Stomach (tissue), 4 donors: Measurements from ENCODE around the gene OR8B12.

Source experiments
- CTCF ChIP-seq, 7 experiments: fragments of 450-650 bp in 4 of 7; fragments of 200-600 bp in 3 of 7; sonication (generic) in 3 of 7; IDR thresholded peaks; one replicate each; pipeline ENCODE4 v1.5.1; 2016 to 2019; ENCODE audit warnings: antibody characterized with exemption in 7 of 7, control low read depth in 2 of 7, mild to moderate bottlenecking in 1 of 7
- EP300 ChIP-seq: sonication (generic); formaldehyde crosslinking; IDR thresholded peaks from one replicate; pipeline ENCODE4 v1.6.1; 2017; ENCODE audit warnings: antibody characterized with exemption
- POLR2AphosphoS5 ChIP-seq, 3 donors: sonication (generic); formaldehyde crosslinking; IDR thresholded peaks; one replicate each; pipeline ENCODE4 v1.6.1; 2016; ENCODE audit warnings: antibody characterized with exemption in 3 of 3

GRCh38 chr11:124584681-124585372 lies 41.4 kb upstream of the OR8B12 start:
- no peak for TF ChIP-seq CTCF (IDR thresholded peaks at IDR 0.05)
- no peak for TF ChIP-seq EP300
- no peak for TF ChIP-seq POLR2AphosphoS5 (IDR thresholded peaks at IDR 0.05)
